Vagina (tissue), 2 donors: ENCODE results near the gene PEX11B.

Source experiments
- POLR2A ChIP-seq, 2 donors: fragments of 450-650 bp; IDR thresholded peaks; one replicate each; pipeline ENCODE4 v1.6.1; 2017; ENCODE audit warnings: antibody characterized with exemption in 2 of 2, mild to moderate bottlenecking in 2 of 2, moderate library complexity in 2 of 2
- POLR2AphosphoS5 ChIP-seq, 2 donors: sonication (generic); formaldehyde crosslinking; IDR thresholded peaks; one replicate each; pipeline ENCODE4 v1.9.0; 2017; ENCODE audit warnings: antibody characterized with exemption in 2 of 2, mild to moderate bottlenecking in 2 of 2, low read depth in 1 of 2; ENCODE audit not compliant: insufficient read depth in 1 of 2
- TF ChIP-seq, protein P1 (sequence below), 3 experiments: fragments of 450-650 bp in 2 of 3; fragments of 200-600 bp in 1 of 3; sonication (generic) in 1 of 3; IDR thresholded peaks; one replicate each; pipeline ENCODE4 v1.5.1; 2017 to 2019; ENCODE audit warnings: antibody characterized with exemption in 3 of 3, mild to moderate bottlenecking in 2 of 3, moderate library complexity in 2 of 3

DNA sequence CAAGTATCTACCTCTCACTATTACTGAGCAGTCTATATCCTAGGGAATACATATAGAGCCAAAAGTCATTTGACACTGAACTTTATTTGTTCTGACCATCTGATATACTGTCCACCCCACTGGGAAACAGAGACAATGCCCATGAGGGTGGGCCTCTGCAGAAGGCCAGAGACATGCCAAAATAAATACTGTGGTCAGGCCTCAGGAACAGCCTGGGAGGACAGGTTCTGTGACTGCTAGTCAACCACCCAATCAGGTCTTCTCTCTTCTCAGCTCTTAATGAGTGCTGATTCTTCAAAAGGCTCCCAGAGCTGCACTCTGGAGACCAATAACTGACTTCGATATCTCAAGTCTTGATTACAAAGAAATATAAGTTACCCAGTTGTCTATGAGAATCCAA lies 27.4 kb downstream of the PEX11B start:
- TF ChIP-seq, protein P1, sequence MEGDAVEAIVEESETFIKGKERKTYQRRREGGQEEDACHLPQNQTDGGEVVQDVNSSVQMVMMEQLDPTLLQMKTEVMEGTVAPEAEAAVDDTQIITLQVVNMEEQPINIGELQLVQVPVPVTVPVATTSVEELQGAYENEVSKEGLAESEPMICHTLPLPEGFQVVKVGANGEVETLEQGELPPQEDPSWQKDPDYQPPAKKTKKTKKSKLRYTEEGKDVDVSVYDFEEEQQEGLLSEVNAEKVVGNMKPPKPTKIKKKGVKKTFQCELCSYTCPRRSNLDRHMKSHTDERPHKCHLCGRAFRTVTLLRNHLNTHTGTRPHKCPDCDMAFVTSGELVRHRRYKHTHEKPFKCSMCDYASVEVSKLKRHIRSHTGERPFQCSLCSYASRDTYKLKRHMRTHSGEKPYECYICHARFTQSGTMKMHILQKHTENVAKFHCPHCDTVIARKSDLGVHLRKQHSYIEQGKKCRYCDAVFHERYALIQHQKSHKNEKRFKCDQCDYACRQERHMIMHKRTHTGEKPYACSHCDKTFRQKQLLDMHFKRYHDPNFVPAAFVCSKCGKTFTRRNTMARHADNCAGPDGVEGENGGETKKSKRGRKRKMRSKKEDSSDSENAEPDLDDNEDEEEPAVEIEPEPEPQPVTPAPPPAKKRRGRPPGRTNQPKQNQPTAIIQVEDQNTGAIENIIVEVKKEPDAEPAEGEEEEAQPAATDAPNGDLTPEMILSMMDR (IDR thresholded peaks at IDR 0.05): no peak
- no peak for TF ChIP-seq POLR2AphosphoS5 (IDR thresholded peaks at IDR 0.05; ENCODE audit: insufficient read depth in 1 of 2, low read depth in 1 of 2)
- TF ChIP-seq POLR2A (IDR thresholded peaks at IDR 0.05): no peak
